Measurements from ENCODE around the gene GBE1.

DNA sequence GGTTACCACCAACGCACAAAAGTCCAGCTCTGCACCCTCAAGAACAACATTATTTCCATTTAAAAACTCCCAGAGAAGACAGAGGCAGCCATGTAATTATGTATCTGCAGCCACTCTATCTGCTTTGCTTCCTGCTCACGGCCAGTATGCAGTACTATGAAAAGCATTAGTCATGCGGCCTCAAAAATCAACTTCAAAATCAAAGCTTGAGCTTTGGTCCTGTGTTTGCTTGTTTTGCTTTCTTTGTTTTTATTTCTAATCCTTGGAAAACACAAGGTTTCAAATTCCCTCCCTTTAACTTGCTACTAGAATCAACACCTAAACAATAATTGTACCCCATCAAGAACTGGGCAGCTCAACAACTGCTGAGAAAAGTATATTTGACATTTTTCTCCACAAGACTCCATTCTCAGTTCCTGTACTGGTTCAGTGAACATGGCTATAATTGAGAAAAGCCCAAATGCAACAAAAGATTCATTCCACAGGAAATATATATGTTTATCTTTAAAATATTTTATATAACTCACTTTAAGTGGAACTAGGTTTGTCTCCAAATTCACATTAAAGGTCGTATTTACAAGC lies 37.6 kb downstream of the GBE1 start:
- TF ChIP-seq, protein P1, sequence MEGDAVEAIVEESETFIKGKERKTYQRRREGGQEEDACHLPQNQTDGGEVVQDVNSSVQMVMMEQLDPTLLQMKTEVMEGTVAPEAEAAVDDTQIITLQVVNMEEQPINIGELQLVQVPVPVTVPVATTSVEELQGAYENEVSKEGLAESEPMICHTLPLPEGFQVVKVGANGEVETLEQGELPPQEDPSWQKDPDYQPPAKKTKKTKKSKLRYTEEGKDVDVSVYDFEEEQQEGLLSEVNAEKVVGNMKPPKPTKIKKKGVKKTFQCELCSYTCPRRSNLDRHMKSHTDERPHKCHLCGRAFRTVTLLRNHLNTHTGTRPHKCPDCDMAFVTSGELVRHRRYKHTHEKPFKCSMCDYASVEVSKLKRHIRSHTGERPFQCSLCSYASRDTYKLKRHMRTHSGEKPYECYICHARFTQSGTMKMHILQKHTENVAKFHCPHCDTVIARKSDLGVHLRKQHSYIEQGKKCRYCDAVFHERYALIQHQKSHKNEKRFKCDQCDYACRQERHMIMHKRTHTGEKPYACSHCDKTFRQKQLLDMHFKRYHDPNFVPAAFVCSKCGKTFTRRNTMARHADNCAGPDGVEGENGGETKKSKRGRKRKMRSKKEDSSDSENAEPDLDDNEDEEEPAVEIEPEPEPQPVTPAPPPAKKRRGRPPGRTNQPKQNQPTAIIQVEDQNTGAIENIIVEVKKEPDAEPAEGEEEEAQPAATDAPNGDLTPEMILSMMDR (IDR thresholded peaks at IDR 0.05 in 2 of 3, conservative IDR thresholded peaks at IDR 0.05 in 1 of 3; ENCODE audit: insufficient read depth in 2 of 3, low read depth in 1 of 3, low read length in 3 of 3), result no peak
- TF ChIP-seq HDAC1 (IDR thresholded peaks at IDR 0.05) (no peak), ZNF146 (CRISPR knock-in tag; IDR thresholded peaks at IDR 0.05; ENCODE audit: unreplicated experiment) (no peak)
